ENCODE measurements around the gene ZSCAN5A.

GRCh38 chr19:56308792-56309191, 5.8 kb downstream of the ZSCAN5A start:
- TF ChIP-seq SMAD5 (IDR thresholded peaks at IDR 0.05; ENCODE audit: low read depth) (no peak), CTCF (IDR thresholded peaks at IDR 0.05 in 2 of 3, conservative IDR thresholded peaks at IDR 0.05 in 1 of 3; ENCODE audit: control insufficient read depth in 2 of 3, extremely low read depth in 1 of 3, insufficient read depth in 1 of 3, low read depth in 3 of 3, low read length in 3 of 3) (no peak), JUNB (IDR thresholded peaks at IDR 0.05) (no peak), EZH2 (IDR thresholded peaks at IDR 0.05; ENCODE audit: borderline replicate concordance, control insufficient read depth, low read depth, low read length) (no peak), BRCA1 (IDR thresholded peaks at IDR 0.05; ENCODE audit: low read depth, low read length) (no peak), MAX (IDR thresholded peaks at IDR 0.05; ENCODE audit: low read depth, low read length) (no peak), NR2C2 (IDR thresholded peaks at IDR 0.05; ENCODE audit: borderline replicate concordance, control insufficient read depth, insufficient read length, low read depth) (no peak), PRDM15 (CRISPR knock-in tag; IDR thresholded peaks at IDR 0.05) (no peak), POLR2A (IDR thresholded peaks at IDR 0.05; ENCODE audit: low read depth, low read length) (no peak), SMC3 (IDR thresholded peaks at IDR 0.05; ENCODE audit: borderline replicate concordance, low read length) (no peak)

Measured in GM12878 (cell line).